Activated T-cell treated with anti-CD3 and anti-CD28 coated beads, Interleukin-2, amount 50 U/mL, for 4 hours (primary cell): ENCODE results near the gene FAM9C. TPM values are rescaled to one million over a fixed set of nuclear protein-coding genes. Genes with fewer than 3 reads are reported as not detected.

Experiments
- ATAC-seq, 2 donors: fragments of 200-7000 bp; cut with Tn5 transposase; one replicate each; pipeline ENCODE4 v1.10.0; 2021
- DNase-seq: peaks from one replicate; pipeline ENCODE4 v3.0.0-alpha.2; 2020
- H3K27me3 Mint-ChIP-seq: one replicate; pipeline ENCODE4 v1.8.0; 2021; ENCODE audit warnings: low read depth, mixed read lengths
- H3K36me3 Mint-ChIP-seq: one replicate; pipeline ENCODE4 v1.8.0; 2022; ENCODE audit warnings: mixed read lengths; ENCODE audit not compliant: insufficient read depth
- H3K4me1 Mint-ChIP-seq: one replicate; pipeline ENCODE4 v1.8.0; 2021; ENCODE audit warnings: low read depth, mixed read lengths
- H3K4me3 Mint-ChIP-seq: one replicate; pipeline ENCODE4 v1.8.0; 2021; ENCODE audit warnings: mild to moderate bottlenecking, moderate library complexity, mixed read lengths
- H3K9me3 Mint-ChIP-seq: one replicate; pipeline ENCODE4 v1.8.0; 2021; ENCODE audit warnings: mixed read lengths
- total RNA-seq, 3 donors: library from RNA; stranded (reverse); gene quantifications; one replicate each; pipeline ENCODE4 v1.2.1, GENCODE V29; 2021

FAM9C gene
- total RNA-seq, 3 donors from 2014 or later = not detected

- no peak for DNase-seq
- H3K27me3 Mint-ChIP-seq = no peaks in the 10 kb centered on the region
Observed at GRCh38 chrX:13013363-13014110, 30.9 kb downstream of the FAM9C start.

GRCh38 chrX:13010546-13010945, 33.9 kb downstream of the FAM9C start:
- Mint-ChIP-seq H3K4me3 (no peak overlapping the region), H3K36me3 (no peaks in the 10 kb centered on the region), H3K4me1 (peaks cover 70% of the 10 kb centered on the region), H3K9me3 (no peaks in the 10 kb centered on the region), H3K27me3 (no peaks in the 10 kb centered on the region)
- ATAC-seq (no peak), DNase-seq (no peak)

More at GRCh38 chrX:13013363-13014110, 30.9 kb downstream of the FAM9C start:
- peaks cover 59% of the 10 kb centered on the region for H3K4me1 Mint-ChIP-seq
- H3K36me3 Mint-ChIP-seq = no peaks in the 10 kb centered on the region
- no peaks in the 10 kb centered on the region for H3K9me3 Mint-ChIP-seq
- ATAC-seq = peak; percentile 87 to 91
- H3K4me3 Mint-ChIP-seq = peak overlapping the region; percentile 55

GRCh38 chrX:13009844-13010243, 34.6 kb downstream of the FAM9C start:
- Mint-ChIP-seq H3K27me3 (no peaks in the 10 kb centered on the region), H3K4me3 (no peak overlapping the region), H3K4me1 (peaks cover 73% of the 10 kb centered on the region), H3K9me3 (no peaks in the 10 kb centered on the region), H3K36me3 (no peaks in the 10 kb centered on the region)
- ATAC-seq (no peak), DNase-seq (no peak)

- H3K36me3 Mint-ChIP-seq = no peaks in the 10 kb centered on the region
- no peaks in the 10 kb centered on the region for H3K27me3 Mint-ChIP-seq
- ATAC-seq = no peak
- H3K4me1 Mint-ChIP-seq = peaks cover 72% of the 10 kb centered on the region
- no peaks in the 10 kb centered on the region for H3K9me3 Mint-ChIP-seq
- no peak overlapping the region for H3K4me3 Mint-ChIP-seq
- no peak for DNase-seq
Observed at GRCh38 chrX:13009273-13009672, 35.1 kb downstream of the FAM9C start.

- no peaks in the 10 kb centered on the region for H3K36me3 Mint-ChIP-seq
- DNase-seq (no peak), ATAC-seq (no peak)
- H3K4me1 Mint-ChIP-seq = peaks cover 68% of the 10 kb centered on the region
- no peaks in the 10 kb centered on the region for H3K9me3 Mint-ChIP-seq
- H3K27me3 Mint-ChIP-seq = no peaks in the 10 kb centered on the region
- no peak overlapping the region for H3K4me3 Mint-ChIP-seq
Observed at GRCh38 chrX:13008851-13009250, 35.6 kb downstream of the FAM9C start.

GRCh38 chrX:13008189-13008533, 36.3 kb downstream of the FAM9C start:
- Mint-ChIP-seq H3K4me1 (peaks cover 65% of the 10 kb centered on the region), H3K27me3 (no peaks in the 10 kb centered on the region), H3K9me3 (no peaks in the 10 kb centered on the region), H3K36me3 (no peaks in the 10 kb centered on the region), H3K4me3 (no peak overlapping the region)
- ATAC-seq (no peak), DNase-seq (no peak)

GRCh38 chrX:13007519-13008188, 36.8 kb downstream of the FAM9C start:
- DNase-seq = no peak
- H3K4me1 Mint-ChIP-seq = peaks cover 65% of the 10 kb centered on the region
- H3K4me3 Mint-ChIP-seq = no peak overlapping the region
- no peaks in the 10 kb centered on the region for H3K9me3 Mint-ChIP-seq
- ATAC-seq = no peak
- H3K27me3 Mint-ChIP-seq = no peaks in the 10 kb centered on the region
- no peaks in the 10 kb centered on the region for H3K36me3 Mint-ChIP-seq

GRCh38 chrX:13005661-13006473, 38.6 kb downstream of the FAM9C start:
- Mint-ChIP-seq H3K9me3 (no peaks in the 10 kb centered on the region), H3K4me1 (peaks cover 68% of the 10 kb centered on the region), H3K4me3 (peak overlapping the region; percentile 82), H3K27me3 (no peaks in the 10 kb centered on the region), H3K36me3 (no peaks in the 10 kb centered on the region)
- ATAC-seq (peak; percentile 65 to 66), DNase-seq (no peak)

- peak; percentile 53 to 65 for ATAC-seq
- Mint-ChIP-seq H3K9me3 (no peaks in the 10 kb centered on the region), H3K36me3 (no peaks in the 10 kb centered on the region), H3K4me3 (no peak overlapping the region), H3K27me3 (no peaks in the 10 kb centered on the region), H3K4me1 (peaks cover 75% of the 10 kb centered on the region)
- no peak for DNase-seq
Observed at GRCh38 chrX:13001961-13002671, 42.3 kb downstream of the FAM9C start.

- no peak for DNase-seq
- H3K4me3 Mint-ChIP-seq = no peak overlapping the region
Observed at GRCh38 chrX:13001097-13001496, 43.3 kb downstream of the FAM9C start.

GRCh38 chrX:13000301-13000811, 44.1 kb downstream of the FAM9C start:
- ATAC-seq = peak; percentile 6 to 35

More at GRCh38 chrX:13001097-13001496, 43.3 kb downstream of the FAM9C start:
- Mint-ChIP-seq H3K27me3 (no peaks in the 10 kb centered on the region), H3K36me3 (no peaks in the 10 kb centered on the region), H3K4me1 (peaks cover 75% of the 10 kb centered on the region), H3K9me3 (no peaks in the 10 kb centered on the region)
- ATAC-seq = no peak

GRCh38 chrX:12999422-12999821, 45.0 kb downstream of the FAM9C start:
- DNase-seq = peak; percentile 44
- peak; percentile 74 to 77 for ATAC-seq
- peak overlapping the region; percentile 66 for H3K4me3 Mint-ChIP-seq
- H3K4me1 Mint-ChIP-seq = peaks cover 67% of the 10 kb centered on the region
- H3K36me3 Mint-ChIP-seq = no peaks in the 10 kb centered on the region
- no peaks in the 10 kb centered on the region for H3K9me3 Mint-ChIP-seq
- H3K27me3 Mint-ChIP-seq = no peaks in the 10 kb centered on the region

More at GRCh38 chrX:13000301-13000811, 44.1 kb downstream of the FAM9C start:
- no peaks in the 10 kb centered on the region for H3K9me3 Mint-ChIP-seq
- H3K4me3 Mint-ChIP-seq = peak overlapping the region; percentile 66
- H3K27me3 Mint-ChIP-seq = no peaks in the 10 kb centered on the region
- H3K36me3 Mint-ChIP-seq = no peaks in the 10 kb centered on the region
- DNase-seq = no peak
- peaks cover 73% of the 10 kb centered on the region for H3K4me1 Mint-ChIP-seq

- no peaks in the 10 kb centered on the region for H3K36me3 Mint-ChIP-seq
- no peaks in the 10 kb centered on the region for H3K27me3 Mint-ChIP-seq
- peaks cover 71% of the 10 kb centered on the region for H3K4me1 Mint-ChIP-seq
- peak overlapping the region; percentile 17 for H3K4me3 Mint-ChIP-seq
- H3K9me3 Mint-ChIP-seq = no peaks in the 10 kb centered on the region
- DNase-seq (no peak), ATAC-seq (no peak)
Observed at GRCh38 chrX:12997906-12998687, 46.3 kb downstream of the FAM9C start.
